ENCODE results near the gene PDE2A.

PDE2A gene

GRCh38 chr11:72626414-72626936 lies 47.7 kb downstream of the PDE2A start:
- TF ChIP-seq POLR2A (IDR thresholded peaks at IDR 0.05; ENCODE audit: low read depth, low read length) (no peak), PAX5 (IDR thresholded peaks at IDR 0.05; ENCODE audit: insufficient read depth, low read length, severe bottlenecking) (no peak), POU2F2 (IDR thresholded peaks at IDR 0.05; ENCODE audit: low read depth, low read length) (no peak), TAF1 (IDR thresholded peaks at IDR 0.05; ENCODE audit: low read depth, low read length) (no peak), POLR2AphosphoS5 (IDR thresholded peaks at IDR 0.05; ENCODE audit: low read depth, low read length) (no peak), SPI1 (IDR thresholded peaks at IDR 0.05; ENCODE audit: low read depth, low read length) (no peak)
- no peak for FAIRE-seq
- no peak for DNase-seq (ENCODE audit: insufficient read length, low spot score)

- DNase-seq (ENCODE audit: insufficient read length, low spot score) (no peak), FAIRE-seq (no peak)
- no peak for TF ChIP-seq POLR2A (IDR thresholded peaks at IDR 0.05; ENCODE audit: low read depth, low read length)
- no peak for TF ChIP-seq TAF1 (IDR thresholded peaks at IDR 0.05; ENCODE audit: low read depth, low read length)
- no peak for TF ChIP-seq POU2F2 (IDR thresholded peaks at IDR 0.05; ENCODE audit: low read depth, low read length)
- TF ChIP-seq POLR2AphosphoS5 (IDR thresholded peaks at IDR 0.05; ENCODE audit: low read depth, low read length), result no peak
- no peak for TF ChIP-seq SPI1 (IDR thresholded peaks at IDR 0.05; ENCODE audit: low read depth, low read length)
- TF ChIP-seq PAX5 (IDR thresholded peaks at IDR 0.05; ENCODE audit: insufficient read depth, low read length, severe bottlenecking), result no peak
Observed at GRCh38 chr11:72625691-72626413, 48.4 kb downstream of the PDE2A start.

GRCh38 chr11:72624496-72625201 lies 49.6 kb downstream of the PDE2A start:
- no peak for DNase-seq (ENCODE audit: insufficient read length, low spot score)
- FAIRE-seq, result peak; percentile 75

GRCh38 chr11:72623052-72623451 lies 51.2 kb downstream of the PDE2A start:
- DNase-seq (ENCODE audit: insufficient read length, low spot score) (no peak), FAIRE-seq (no peak)
- TF ChIP-seq POLR2AphosphoS5 (IDR thresholded peaks at IDR 0.05; ENCODE audit: low read depth, low read length) (no peak), SPI1 (IDR thresholded peaks at IDR 0.05; ENCODE audit: low read depth, low read length) (no peak), POU2F2 (IDR thresholded peaks at IDR 0.05; ENCODE audit: low read depth, low read length) (no peak), TAF1 (IDR thresholded peaks at IDR 0.05; ENCODE audit: low read depth, low read length) (no peak)

More at GRCh38 chr11:72624496-72625201, 49.6 kb downstream of the PDE2A start:
- TF ChIP-seq TAF1 (IDR thresholded peaks at IDR 0.05; ENCODE audit: low read depth, low read length) (no peak), POU2F2 (IDR thresholded peaks at IDR 0.05; ENCODE audit: low read depth, low read length) (no peak)

GRCh38 chr11:72621008-72621610 lies 53.1 kb downstream of the PDE2A start:
- FAIRE-seq, result no peak
- TF ChIP-seq POLR2AphosphoS5 (IDR thresholded peaks at IDR 0.05; ENCODE audit: low read depth, low read length), result no peak

GRCh38 chr11:72618803-72619202 lies 55.4 kb downstream of the PDE2A start:
- no peak for TF ChIP-seq PAX5 (IDR thresholded peaks at IDR 0.05; ENCODE audit: insufficient read depth, low read length, severe bottlenecking)
- TF ChIP-seq POLR2A (IDR thresholded peaks at IDR 0.05; ENCODE audit: low read depth, low read length), result no peak
- TF ChIP-seq SPI1 (IDR thresholded peaks at IDR 0.05; ENCODE audit: low read depth, low read length), result no peak
- no peak for TF ChIP-seq TAF1 (IDR thresholded peaks at IDR 0.05; ENCODE audit: low read depth, low read length)
- TF ChIP-seq POLR2AphosphoS5 (IDR thresholded peaks at IDR 0.05; ENCODE audit: low read depth, low read length), result no peak
- TF ChIP-seq POU2F2 (IDR thresholded peaks at IDR 0.05; ENCODE audit: low read depth, low read length), result no peak
- FAIRE-seq, result no peak
- DNase-seq (ENCODE audit: insufficient read length, low spot score), result no peak

More at GRCh38 chr11:72621008-72621610, 53.1 kb downstream of the PDE2A start:
- DNase-seq (ENCODE audit: insufficient read length, low spot score), result no peak

- no peak for TF ChIP-seq POLR2A (IDR thresholded peaks at IDR 0.05; ENCODE audit: low read depth, low read length)
- no peak for TF ChIP-seq POU2F2 (IDR thresholded peaks at IDR 0.05; ENCODE audit: low read depth, low read length)
- no peak for TF ChIP-seq PAX5 (IDR thresholded peaks at IDR 0.05; ENCODE audit: insufficient read depth, low read length, severe bottlenecking)
- TF ChIP-seq TAF1 (IDR thresholded peaks at IDR 0.05; ENCODE audit: low read depth, low read length), result no peak
- no peak for TF ChIP-seq POLR2AphosphoS5 (IDR thresholded peaks at IDR 0.05; ENCODE audit: low read depth, low read length)
- TF ChIP-seq SPI1 (IDR thresholded peaks at IDR 0.05; ENCODE audit: low read depth, low read length), result no peak
- FAIRE-seq (no peak), DNase-seq (ENCODE audit: insufficient read length, low spot score) (no peak)
Observed at GRCh38 chr11:72617080-72617762, 57.0 kb downstream of the PDE2A start.

- no peak for TF ChIP-seq TAF1 (IDR thresholded peaks at IDR 0.05; ENCODE audit: low read depth, low read length)
- TF ChIP-seq SPI1 (IDR thresholded peaks at IDR 0.05; ENCODE audit: low read depth, low read length), result no peak
- TF ChIP-seq POLR2A (IDR thresholded peaks at IDR 0.05; ENCODE audit: low read depth, low read length), result no peak
- no peak for TF ChIP-seq PAX5 (IDR thresholded peaks at IDR 0.05; ENCODE audit: insufficient read depth, low read length, severe bottlenecking)
- TF ChIP-seq POU2F2 (IDR thresholded peaks at IDR 0.05; ENCODE audit: low read depth, low read length), result no peak
- TF ChIP-seq POLR2AphosphoS5 (IDR thresholded peaks at IDR 0.05; ENCODE audit: low read depth, low read length), result no peak
- no peak for DNase-seq (ENCODE audit: insufficient read length, low spot score)
- no peak for FAIRE-seq
Observed at GRCh38 chr11:72616655-72617054, 57.6 kb downstream of the PDE2A start.

- TF ChIP-seq POLR2A (IDR thresholded peaks at IDR 0.05; ENCODE audit: low read depth, low read length) (no peak), TAF1 (IDR thresholded peaks at IDR 0.05; ENCODE audit: low read depth, low read length) (no peak), PAX5 (IDR thresholded peaks at IDR 0.05; ENCODE audit: insufficient read depth, low read length, severe bottlenecking) (no peak), SPI1 (IDR thresholded peaks at IDR 0.05; ENCODE audit: low read depth, low read length) (no peak), POLR2AphosphoS5 (IDR thresholded peaks at IDR 0.05; ENCODE audit: low read depth, low read length) (no peak), POU2F2 (IDR thresholded peaks at IDR 0.05; ENCODE audit: low read depth, low read length) (no peak)
- FAIRE-seq, result no peak
Observed at GRCh38 chr11:72615329-72615728, 58.9 kb downstream of the PDE2A start.

More at GRCh38 chr11:72615329-72615728, 58.9 kb downstream of the PDE2A start:
- no peak for DNase-seq (ENCODE audit: insufficient read length, low spot score)
